ENCODE measurements around the gene GABRR2. TPM values are rescaled to one million over a fixed set of nuclear protein-coding genes. Genes with fewer than 3 reads are reported as not detected.
A peak's percentile ranks its signal among the peaks of the same experiment; 100 is the strongest.
"Not testable (repeated sequence)": the region's sequence is repeated elsewhere in the genome, so short reads cannot be mapped to it uniquely, and the experiment has no call there.

GABRR2 gene
- total RNA-seq, 6 experiments from 2014 or later: 0.10 to 0.24 (median 0.12) TPM; not detected in 2

- Mint-ChIP-seq H3K27me3 (ENCODE audit: insufficient read depth) (peaks cover 25% of the 10 kb centered on the region), H3K27ac (no peak overlapping the region), H3K4me3 (no peak overlapping the region), H3K4me1 (ENCODE audit: low read depth) (peaks cover 18% of the 10 kb centered on the region), H3K9me3 (no peaks in the 10 kb centered on the region; the same call in 1 of the 2 replicates), H3K36me3 (ENCODE audit: low read depth) (0 out of 2 replicates have a peak, but pooled peaks cover 10% of the 10 kb centered on the region)
- DNase-seq: no peak
- TF ChIP-seq, protein P1, sequence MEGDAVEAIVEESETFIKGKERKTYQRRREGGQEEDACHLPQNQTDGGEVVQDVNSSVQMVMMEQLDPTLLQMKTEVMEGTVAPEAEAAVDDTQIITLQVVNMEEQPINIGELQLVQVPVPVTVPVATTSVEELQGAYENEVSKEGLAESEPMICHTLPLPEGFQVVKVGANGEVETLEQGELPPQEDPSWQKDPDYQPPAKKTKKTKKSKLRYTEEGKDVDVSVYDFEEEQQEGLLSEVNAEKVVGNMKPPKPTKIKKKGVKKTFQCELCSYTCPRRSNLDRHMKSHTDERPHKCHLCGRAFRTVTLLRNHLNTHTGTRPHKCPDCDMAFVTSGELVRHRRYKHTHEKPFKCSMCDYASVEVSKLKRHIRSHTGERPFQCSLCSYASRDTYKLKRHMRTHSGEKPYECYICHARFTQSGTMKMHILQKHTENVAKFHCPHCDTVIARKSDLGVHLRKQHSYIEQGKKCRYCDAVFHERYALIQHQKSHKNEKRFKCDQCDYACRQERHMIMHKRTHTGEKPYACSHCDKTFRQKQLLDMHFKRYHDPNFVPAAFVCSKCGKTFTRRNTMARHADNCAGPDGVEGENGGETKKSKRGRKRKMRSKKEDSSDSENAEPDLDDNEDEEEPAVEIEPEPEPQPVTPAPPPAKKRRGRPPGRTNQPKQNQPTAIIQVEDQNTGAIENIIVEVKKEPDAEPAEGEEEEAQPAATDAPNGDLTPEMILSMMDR (IDR thresholded peaks at IDR 0.05): peak; percentile 41
These were observed 15.6 kb downstream of the GABRR2 start for GRCh38 chr6:89299466-89299850.

GRCh38 chr6:89298680-89299465 is 16.2 kb downstream of the GABRR2 start:
- DNase-seq: no peak
- TF ChIP-seq, protein P1 (IDR thresholded peaks at IDR 0.05): no peak
- Mint-ChIP-seq H3K4me1 (ENCODE audit: low read depth) (peaks cover 18% of the 10 kb centered on the region), H3K36me3 (ENCODE audit: low read depth) (0 out of 2 replicates have a peak, but pooled peaks cover 10% of the 10 kb centered on the region), H3K4me3 (no peak overlapping the region), H3K27me3 (ENCODE audit: insufficient read depth) (peaks cover 24% of the 10 kb centered on the region), H3K27ac (no peak overlapping the region), H3K9me3 (no peaks in the 10 kb centered on the region; the same call in 1 of the 2 replicates)

DNA sequence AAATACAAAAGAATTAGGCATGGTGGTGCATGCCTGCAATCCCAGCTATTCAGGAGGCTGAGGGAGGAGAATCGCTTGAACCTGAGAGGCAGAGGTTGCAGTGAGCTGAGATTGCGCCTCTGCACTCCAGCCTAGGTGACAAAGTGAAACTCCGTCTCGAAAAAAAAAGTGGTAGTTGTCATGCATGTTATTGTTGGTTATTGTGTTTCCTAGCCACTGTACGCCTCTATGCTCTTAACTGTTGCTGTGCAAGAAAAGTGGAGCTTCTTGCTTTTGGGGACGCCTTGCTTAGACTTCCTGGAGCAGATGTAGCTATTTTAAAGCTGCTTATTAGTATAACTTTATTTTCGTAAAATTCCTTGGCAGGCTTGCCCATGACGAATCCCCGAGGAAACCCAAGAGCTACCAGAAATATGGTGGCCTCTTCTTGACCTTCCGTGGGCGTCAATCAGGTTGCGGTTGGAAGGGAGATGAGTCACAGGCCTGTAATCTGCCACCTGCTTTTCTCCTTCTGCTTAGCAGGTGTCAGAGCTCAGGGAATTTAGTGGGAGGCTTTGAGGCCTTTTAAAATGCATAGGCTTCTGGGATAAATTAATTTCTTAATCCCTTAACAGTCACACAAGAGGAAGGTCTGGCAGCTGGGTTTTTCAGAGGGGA is 17.3 kb downstream of the GABRR2 start:
- Mint-ChIP-seq H3K4me1 (ENCODE audit: low read depth) (peaks cover 18% of the 10 kb centered on the region), H3K27me3 (ENCODE audit: insufficient read depth) (peaks cover 23% of the 10 kb centered on the region), H3K9me3 (no peaks in the 10 kb centered on the region; the same call in 1 of the 2 replicates), H3K27ac (no peak overlapping the region), H3K36me3 (ENCODE audit: low read depth) (0 out of 2 replicates have a peak, but pooled peaks cover 4% of the 10 kb centered on the region), H3K4me3 (no peak overlapping the region)
- TF ChIP-seq, protein P1 (IDR thresholded peaks at IDR 0.05): no peak
- peak; percentile 89 for DNase-seq

DNA sequence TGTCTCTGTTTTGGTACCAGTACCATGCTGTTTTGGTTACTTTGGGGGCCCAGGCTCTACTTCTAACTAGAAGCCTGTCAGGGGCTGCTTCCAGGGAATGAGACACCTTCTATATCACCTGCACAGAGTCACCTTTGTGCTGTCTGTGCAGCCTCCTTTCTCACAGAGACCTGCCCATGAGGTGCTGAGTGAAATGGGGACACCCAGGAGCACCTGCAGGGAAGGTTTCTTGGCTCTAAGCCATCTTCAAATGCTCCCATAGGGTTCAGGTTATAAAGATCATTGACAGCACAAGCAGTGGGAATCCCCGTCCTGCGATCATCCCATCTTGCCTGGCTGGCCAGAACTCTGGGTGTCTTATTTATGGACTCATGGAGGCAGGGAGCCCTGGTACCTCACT is 19.1 kb downstream of the GABRR2 start:
- H3K4me3 Mint-ChIP-seq: no peak overlapping the region
- H3K27me3 Mint-ChIP-seq (ENCODE audit: insufficient read depth): peaks cover 14% of the 10 kb centered on the region
- no peaks in the 10 kb centered on the region for H3K36me3 Mint-ChIP-seq (ENCODE audit: low read depth)
- H3K4me1 Mint-ChIP-seq (ENCODE audit: low read depth): peaks cover 18% of the 10 kb centered on the region
- H3K9me3 Mint-ChIP-seq: no peaks in the 10 kb centered on the region
- no peak overlapping the region for H3K27ac Mint-ChIP-seq
- TF ChIP-seq, protein P1 (IDR thresholded peaks at IDR 0.05): no peak
- DNase-seq: no peak

DNA sequence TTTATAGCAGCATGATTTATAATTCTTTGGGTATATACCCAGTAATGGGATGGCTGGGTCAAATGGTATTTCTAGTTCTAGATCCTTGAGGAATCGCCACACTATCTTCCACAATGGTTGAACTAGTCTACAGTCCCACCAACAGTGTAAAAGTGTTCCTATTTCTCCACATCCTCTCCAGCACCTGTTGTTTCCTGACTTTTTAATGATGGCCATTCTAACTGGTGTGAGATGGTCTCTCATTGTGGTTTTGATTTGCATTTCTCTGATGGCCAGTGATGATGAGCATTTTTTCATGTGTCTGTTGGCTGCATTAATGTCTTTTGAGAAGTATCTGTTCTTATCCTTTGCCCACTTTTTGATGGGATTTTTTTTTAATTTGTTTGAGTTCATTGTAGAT is 20.0 kb downstream of the GABRR2 start:
- H3K27me3 Mint-ChIP-seq (ENCODE audit: insufficient read depth): peaks cover 10% of the 10 kb centered on the region
- not testable (repeated sequence) for H3K36me3 Mint-ChIP-seq (ENCODE audit: low read depth); H3K9me3 Mint-ChIP-seq

More for the DNA sequence above, 20.0 kb downstream of the GABRR2 start:
- H3K4me1 Mint-ChIP-seq (ENCODE audit: low read depth): peaks cover 18% of the 10 kb centered on the region
- not testable (repeated sequence) for H3K27ac Mint-ChIP-seq, H3K4me3 Mint-ChIP-seq, DNase-seq

Measured in HFFc6 (cell line).